ENCODE results near the gene LAMC1.
"Not testable (repeated sequence)": the region's sequence is repeated elsewhere in the genome, so short reads cannot be mapped to it uniquely, and the experiment has no call there.

Gene LAMC1

DNA sequence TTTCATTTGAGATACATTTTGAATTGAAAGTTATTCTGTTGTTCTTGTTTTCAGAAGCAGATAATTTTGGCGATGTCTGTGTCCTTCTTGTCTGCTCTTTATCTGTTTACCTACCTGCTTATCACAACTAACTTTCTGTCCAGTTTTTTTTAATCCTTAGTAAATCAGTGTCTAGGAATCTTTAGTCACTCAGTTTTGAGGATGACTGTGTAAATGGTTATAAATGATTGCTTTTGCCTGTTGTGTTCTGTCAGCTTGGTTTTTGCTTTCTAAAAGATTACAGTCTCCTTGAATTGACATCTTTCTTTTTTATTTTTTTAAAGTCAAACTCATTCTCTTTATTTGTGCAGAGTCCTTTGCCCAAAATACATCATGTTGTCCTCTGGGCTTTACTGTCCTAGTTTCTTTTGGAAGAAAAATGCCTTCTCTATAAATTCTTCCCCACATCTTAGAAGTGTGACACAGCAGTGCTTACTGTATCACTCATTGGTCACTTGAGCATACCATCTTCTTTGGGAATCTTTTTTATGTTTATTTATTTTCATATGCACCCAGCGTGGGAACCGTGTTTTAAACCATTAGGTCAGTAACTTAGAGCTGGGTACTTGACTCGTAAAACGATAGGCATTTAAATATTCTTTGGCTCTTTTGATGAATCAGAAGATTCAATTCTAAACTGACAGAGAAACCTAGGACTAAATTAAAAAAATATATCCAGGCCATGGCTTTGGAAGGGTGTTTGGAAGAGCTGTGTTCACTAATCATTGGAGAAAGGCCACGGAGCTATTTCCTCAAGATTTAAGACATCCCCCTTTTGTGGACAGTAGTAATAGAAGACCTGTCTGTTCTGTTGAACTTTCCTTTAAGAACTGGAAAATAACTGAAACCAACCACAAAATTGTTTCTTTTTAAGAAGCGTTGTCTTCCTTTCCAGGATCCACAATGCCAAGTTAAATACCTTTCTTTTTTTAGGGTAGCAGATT lies 20.9 kb downstream of the LAMC1 start:
- DNase-seq (ENCODE audit: low read depth) = no peak

DNA sequence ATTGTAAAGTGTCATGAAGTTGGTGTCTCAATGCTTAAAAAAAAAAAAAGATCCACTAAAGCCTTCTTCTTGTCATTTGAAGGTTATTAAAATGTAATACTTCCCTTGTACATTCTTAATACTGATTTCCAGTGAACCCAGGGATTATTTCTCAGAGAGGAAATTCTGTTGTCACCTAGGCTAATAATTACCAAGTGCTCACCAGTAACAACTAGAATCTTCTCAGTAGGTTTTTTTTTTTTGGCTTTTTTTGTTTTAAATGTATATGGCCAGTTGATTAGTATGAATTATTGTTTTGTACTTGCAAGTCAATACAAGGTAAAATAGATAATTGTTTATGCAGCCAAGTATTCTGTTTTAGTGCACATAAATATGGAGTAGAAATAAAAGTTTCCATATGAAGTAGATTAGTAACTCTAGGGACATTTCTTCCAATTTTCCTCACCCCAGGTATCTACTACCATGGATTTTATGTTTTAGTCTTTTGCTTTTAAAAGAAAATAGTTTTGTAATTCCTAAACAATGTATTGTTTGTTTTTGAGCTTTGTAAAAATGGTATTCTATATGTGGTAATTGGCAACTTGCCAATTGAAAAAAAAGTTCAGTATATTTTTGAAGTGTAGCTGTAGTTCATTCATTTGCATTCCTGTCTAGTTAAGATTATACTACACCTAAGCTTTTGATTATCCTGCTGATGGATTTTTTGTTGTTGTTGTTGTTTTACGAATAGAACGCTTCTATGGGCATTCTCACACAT lies 21.9 kb downstream of the LAMC1 start:
- DNase-seq (ENCODE audit: low read depth) = no peak

DNA sequence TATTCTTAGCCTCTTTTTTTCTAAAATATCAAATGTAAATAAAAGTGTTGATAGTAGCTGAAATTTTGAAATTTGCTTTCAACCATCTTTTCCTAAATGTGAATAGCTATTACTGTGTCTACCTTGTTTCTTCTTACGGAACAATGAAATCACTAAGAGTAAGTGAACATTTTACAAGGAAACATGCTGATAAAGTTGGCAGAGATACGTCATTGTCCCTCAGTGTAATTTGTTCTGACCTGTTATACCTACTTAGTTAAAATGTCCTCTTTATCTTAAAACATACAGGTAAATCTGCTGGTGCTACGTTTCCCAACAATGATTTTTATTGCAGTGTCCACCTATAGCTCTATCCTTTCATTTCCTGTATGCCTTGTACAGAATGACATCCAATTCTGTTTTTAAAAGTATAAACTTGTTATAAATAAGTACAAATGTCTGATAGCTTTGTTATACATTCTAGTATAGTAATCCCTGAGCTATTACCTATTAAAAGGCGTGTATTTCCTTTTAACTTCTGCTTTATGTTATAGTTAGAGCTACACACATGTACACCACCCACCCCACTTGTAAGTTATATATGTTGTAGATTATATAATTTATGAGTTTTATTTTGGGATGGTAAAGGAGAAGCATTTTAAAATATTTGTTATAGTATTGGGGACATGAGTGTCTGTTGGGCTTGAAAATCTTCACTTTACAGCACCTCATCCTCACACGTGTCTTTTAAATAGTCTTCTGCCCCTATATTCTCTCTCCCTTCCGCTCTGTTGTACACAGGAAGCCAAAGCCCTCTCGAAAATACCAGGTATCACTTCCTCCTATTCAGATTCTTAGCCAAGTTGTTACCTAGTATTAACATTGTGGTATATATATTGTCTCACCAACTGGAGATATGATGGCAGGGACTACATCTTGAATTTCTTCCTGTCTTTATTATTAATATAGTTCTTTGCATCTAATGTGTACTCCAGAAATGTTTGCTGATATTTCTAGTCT lies 25.2 kb downstream of the LAMC1 start:
- DNase-seq (ENCODE audit: low read depth) = no peak

DNA sequence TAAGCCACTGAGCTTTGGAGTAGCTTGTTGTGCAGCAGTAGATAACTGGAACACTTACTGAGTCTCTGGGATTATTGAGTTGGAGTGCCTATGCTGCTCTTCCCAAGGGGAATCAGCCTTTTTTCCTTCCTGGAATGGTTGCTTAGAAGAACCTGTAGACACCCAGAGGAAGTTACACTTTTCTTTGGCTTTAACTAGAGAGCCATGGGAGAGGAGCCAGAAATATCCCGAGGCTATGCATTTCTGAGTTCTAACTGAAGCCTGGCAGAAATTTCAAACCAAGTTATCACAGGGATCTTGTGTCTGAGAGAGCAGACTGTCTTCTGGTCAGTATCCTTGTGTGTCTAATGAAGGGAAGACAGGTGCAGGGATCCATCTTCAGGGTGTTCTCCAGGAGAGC lies 28.3 kb downstream of the LAMC1 start:
- DNase-seq (ENCODE audit: low read depth) = no peak

DNA sequence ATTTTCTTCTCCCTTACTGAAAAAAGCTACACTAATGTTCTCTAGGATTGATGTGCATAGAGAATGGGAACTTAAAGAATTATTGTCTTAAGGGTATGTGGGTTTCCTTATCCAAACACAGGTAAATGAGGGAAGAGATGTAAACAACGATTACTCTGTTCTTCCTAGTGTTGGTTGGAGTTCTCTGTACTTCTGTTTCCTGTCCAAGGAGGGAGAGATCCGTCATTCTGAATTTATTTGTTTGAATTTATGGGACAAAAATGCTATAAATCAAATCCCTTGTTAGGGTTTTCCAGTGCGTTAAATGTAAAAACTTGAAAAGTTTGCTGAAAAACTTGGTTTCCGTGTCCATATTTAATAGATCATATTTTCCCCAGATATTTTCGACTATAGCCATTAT lies 29.6 kb downstream of the LAMC1 start:
- no peak for DNase-seq (ENCODE audit: low read depth)

GRCh38 chr1:183058851-183059502 lies 35.8 kb downstream of the LAMC1 start:
- no peak for DNase-seq (ENCODE audit: low read depth)

GRCh38 chr1:183061194-183061593 lies 38.0 kb downstream of the LAMC1 start:
- DNase-seq (ENCODE audit: low read depth) = no peak

DNA sequence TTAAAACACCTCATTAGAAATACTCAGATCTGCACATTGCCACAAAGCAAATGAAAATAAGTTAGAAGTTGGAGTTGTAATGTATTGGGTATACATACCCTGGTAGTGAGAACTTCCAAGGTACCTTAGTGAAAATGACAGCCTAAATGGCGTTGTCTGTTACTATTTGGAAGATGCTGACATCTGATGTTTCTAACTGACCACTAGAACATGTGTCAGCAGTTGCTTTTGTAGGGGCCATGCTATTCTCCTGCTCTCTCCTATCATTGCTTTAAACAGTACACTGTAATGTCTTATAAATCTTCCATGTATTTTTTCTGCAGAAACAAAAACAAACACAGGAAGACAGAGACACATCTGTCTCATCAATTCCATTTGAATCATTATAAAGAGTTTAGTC lies 40.1 kb downstream of the LAMC1 start:
- no peak for DNase-seq (ENCODE audit: low read depth)

GRCh38 chr1:183065168-183065706 lies 42.0 kb downstream of the LAMC1 start:
- DNase-seq (ENCODE audit: low read depth) = no peak

- DNase-seq (ENCODE audit: low read depth) = not testable (repeated sequence)
Observed at GRCh38 chr1:183066432-183066831, 43.2 kb downstream of the LAMC1 start.

- no peak for DNase-seq (ENCODE audit: low read depth)
Observed at GRCh38 chr1:183069562-183070216, 46.5 kb downstream of the LAMC1 start.

DNA sequence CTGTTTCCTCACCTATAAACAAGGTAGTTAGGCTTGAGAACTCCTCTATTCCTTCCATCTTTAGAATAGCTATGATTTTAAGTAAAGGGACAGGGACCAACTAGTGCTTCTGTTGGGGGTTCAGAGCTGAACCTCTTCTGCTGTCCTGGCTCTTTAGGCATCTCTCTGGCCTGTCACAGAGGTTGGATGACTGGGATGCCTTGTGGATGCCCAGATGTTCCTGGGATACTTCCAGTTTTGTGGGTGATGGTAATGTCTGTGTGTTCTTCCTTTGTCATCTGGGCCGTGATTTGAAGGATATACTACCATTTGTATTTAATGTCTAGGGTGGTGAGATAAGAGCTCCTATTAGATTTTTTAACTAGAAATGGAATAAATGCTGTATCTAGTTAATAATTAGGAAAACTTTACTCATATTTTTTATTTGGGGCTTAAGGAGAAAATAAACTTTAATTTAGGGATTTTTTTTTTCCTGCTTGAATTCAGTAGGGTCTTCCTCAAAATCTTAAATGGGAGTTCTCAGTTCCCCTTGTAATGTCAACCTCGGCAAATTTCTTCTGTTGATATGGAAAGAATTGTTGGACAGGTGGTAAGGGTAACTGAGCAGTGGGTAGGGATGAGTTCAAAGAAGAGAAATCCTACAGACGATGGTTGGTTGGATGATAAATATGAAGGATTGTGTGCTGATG lies 47.2 kb downstream of the LAMC1 start:
- no peak for DNase-seq (ENCODE audit: low read depth)

GRCh38 chr1:183070923-183071618 lies 47.9 kb downstream of the LAMC1 start:
- DNase-seq (ENCODE audit: low read depth) = no peak

GRCh38 chr1:183072595-183072994 lies 49.4 kb downstream of the LAMC1 start:
- DNase-seq (ENCODE audit: low read depth) = not testable (repeated sequence)

DNA sequence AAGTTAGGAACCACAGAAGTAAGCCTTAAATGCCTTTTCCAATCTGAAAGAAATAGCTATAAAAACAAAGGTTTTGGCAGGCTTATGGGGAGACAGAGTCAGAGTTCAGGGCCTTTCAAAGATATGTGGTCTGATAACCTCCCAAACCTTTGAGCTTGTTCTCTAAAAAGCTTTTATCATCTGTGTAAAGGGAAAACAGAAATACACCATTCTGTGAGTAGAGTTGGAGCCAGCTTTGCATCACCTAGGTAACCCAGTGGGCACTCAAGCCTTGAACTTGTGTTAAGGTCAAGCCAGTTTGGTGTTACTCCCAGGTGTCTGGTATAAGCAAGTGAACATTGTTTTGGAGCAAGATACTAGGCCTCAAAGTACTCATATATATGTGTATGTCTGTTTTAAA lies 50.1 kb downstream of the LAMC1 start:
- no peak for DNase-seq (ENCODE audit: low read depth)

DNA sequence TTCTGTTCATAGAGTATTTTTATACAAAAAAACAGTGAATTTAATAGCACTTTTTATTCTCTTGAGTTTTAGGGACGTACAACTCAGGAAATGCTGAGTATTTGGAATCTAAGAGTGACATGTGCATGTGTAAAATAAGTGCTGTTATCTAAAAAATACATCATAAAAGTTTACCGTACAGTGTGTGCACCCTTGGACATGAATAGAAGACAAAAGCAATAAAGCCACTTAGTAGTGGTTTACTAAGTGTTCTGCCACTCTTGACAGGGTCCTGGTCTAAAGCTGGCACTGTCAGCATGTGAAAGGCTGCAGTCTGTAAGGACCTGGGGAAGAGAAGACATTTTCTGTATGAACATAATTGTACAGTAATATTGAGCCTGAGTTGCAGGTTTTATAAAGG lies 51.0 kb downstream of the LAMC1 start:
- DNase-seq (ENCODE audit: low read depth) = no peak

DNA sequence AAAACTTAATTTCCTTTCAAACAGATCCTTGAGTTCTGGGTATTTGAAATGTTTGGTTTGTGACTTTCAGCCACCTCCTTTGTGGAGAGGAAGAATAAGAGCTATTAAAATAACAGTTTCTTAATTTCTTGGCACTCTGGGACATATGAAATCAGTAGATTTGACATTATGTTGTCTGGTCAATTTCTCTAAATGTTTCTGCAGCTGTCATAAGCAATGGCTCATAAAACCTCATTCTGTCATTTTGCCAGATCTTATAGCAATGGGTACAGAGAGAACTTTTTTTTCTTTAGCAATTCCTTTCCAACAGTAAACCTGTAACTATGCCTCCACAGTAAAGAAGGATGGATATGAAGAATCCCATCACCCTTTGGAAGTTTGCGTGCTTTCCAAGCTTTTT lies 52.6 kb downstream of the LAMC1 start:
- no peak for DNase-seq (ENCODE audit: low read depth)

DNA sequence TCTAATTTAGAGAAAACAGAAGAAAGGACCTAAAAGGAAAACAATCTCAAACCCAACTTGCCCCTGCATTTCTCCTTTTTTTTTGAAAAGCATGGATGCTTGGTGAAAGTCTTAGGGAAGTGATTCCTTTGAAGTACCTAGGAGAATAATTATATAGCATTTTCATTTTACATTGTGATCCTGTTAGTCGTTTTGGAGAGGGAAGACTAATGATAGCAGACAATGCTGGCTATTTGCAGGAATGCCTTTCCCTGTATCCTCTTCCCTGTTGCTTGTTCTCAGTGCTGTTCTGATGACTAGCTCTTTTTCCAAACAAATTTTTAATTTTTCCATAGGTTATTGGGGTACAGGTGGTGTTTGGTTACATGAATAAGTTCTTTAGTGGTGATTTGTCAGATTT lies 53.9 kb downstream of the LAMC1 start:
- no peak for DNase-seq (ENCODE audit: low read depth)

- no peak for DNase-seq (ENCODE audit: low read depth)
Observed at GRCh38 chr1:183079712-183080388, 56.6 kb downstream of the LAMC1 start.

All from T-helper 22 cell (primary cell).